ENCODE data around the gene SERPIND1.

- TF ChIP-seq CTCF (IDR thresholded peaks at IDR 0.05; ENCODE audit: low read depth, low read length, poor library complexity, severe bottlenecking) (no peak), EZH2phosphoT487 (IDR thresholded peaks at IDR 0.05; ENCODE audit: borderline replicate concordance, low read length) (no peak)
These were observed 9.5 kb upstream of the SERPIND1 start for GRCh38 chr22:20764471-20764720.

All from DOHH2 (cell line).